Uterus (tissue), 4 donors: ENCODE measurements around the gene TMEM237. TPM values are rescaled to one million over a fixed set of nuclear protein-coding genes. Genes with fewer than 3 reads are reported as not detected.
A peak's percentile ranks its signal among the peaks of the same experiment; 100 is the strongest.

Experiments
- DNase-seq, 2 donors: peaks; one replicate each; pipeline ENCODE4 v3.0.0-alpha.2; 2019 to 2020
- H3K27ac ChIP-seq, 2 donors: fragments of 200-600 bp; sonication (generic); 1 replicate in 1 of 2; 2 replicates in 1 of 2; pipeline ENCODE4 v1.5.1; 2016 to 2018
- H3K27me3 ChIP-seq, 2 donors: fragments of 200-600 bp; sonication (generic); one replicate each; pipeline ENCODE4 v1.5.1; 2018 to 2019; ENCODE audit warnings: control low read depth in 1 of 2
- H3K36me3 ChIP-seq, 2 donors: fragments of 200-600 bp; sonication (generic); one replicate each; pipeline ENCODE4 v1.5.1; 2019; ENCODE audit warnings: control low read depth in 1 of 2
- H3K4me1 ChIP-seq, 2 donors: fragments of 200-600 bp; sonication (generic); one replicate each; pipeline ENCODE4 v1.5.1; 2018 to 2019; ENCODE audit warnings: control low read depth in 1 of 2
- H3K4me3 ChIP-seq, 2 donors: fragments of 200-600 bp; sonication (generic); 1 replicate in 1 of 2; 2 replicates in 1 of 2; pipeline ENCODE4 v1.5.1; 2018 to 2019; ENCODE audit warnings: mild to moderate bottlenecking in 1 of 2
- H3K9me3 ChIP-seq, 2 donors: fragments of 200-600 bp; sonication (generic); one replicate each; pipeline ENCODE4 v1.5.1; 2019; ENCODE audit warnings: control low read depth in 1 of 2
- POLR2A ChIP-seq, 2 donors: fragments of 450-650 bp; IDR thresholded peaks; one replicate each; pipeline ENCODE4 v1.6.1; 2016; ENCODE audit warnings: antibody characterized with exemption in 2 of 2, mild to moderate bottlenecking in 1 of 2, moderate library complexity in 1 of 2
- intact Hi-C: fragments of 100-400 bp; cut with DNase I; formaldehyde crosslinking; loops from one replicate; pipeline ENCODE4 v1.15.1; 2023; ENCODE audit warnings: low total_unique reads
- total RNA-seq, 4 donors: library from RNA; depleted of rRNA in 3 of 4; stranded (reverse); fragments of >200 nt in 3 of 4; gene quantifications; one replicate each; pipeline versions ENCODE4 v1.1.0 to v1.2.4, GENCODE V29; 2014 to 2023
- TF ChIP-seq, protein P1 (sequence below), 4 experiments: fragments of 200-600 bp in 2 of 4; fragments of 450-650 bp in 2 of 4; sonication (generic) in 2 of 4; IDR thresholded peaks; one replicate each; pipeline ENCODE4 v1.5.1; 2016 to 2019; ENCODE audit warnings: antibody characterized with exemption in 4 of 4, mild to moderate bottlenecking in 2 of 4, moderate library complexity in 1 of 4
- donor health status: DM: yes; HTN: yes; CAD: no.

Gene TMEM237, protein sequence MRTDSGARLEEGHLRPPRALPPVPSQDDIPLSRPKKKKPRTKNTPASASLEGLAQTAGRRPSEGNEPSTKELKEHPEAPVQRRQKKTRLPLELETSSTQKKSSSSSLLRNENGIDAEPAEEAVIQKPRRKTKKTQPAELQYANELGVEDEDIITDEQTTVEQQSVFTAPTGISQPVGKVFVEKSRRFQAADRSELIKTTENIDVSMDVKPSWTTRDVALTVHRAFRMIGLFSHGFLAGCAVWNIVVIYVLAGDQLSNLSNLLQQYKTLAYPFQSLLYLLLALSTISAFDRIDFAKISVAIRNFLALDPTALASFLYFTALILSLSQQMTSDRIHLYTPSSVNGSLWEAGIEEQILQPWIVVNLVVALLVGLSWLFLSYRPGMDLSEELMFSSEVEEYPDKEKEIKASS
- 10 to 100 TPM in 3 of 4 donors, 1 to 10 TPM in 1; 7.2 to 52.1 (median 26.0) TPM for total RNA-seq

GRCh38 chr2:201643216-201643890 lies at the start of gene TMEM237:
Gene TMEM237, minus strand, starts transcription at chr2:201643503. Its CDS starts 103 bp downstream, at chr2:201643400.
- Histone ChIP-seq H3K36me3 (no peaks in the 10 kb centered on the region), H3K4me3 (peak within 1 kb of the TSS; percentile 82 to 94), H3K9me3 (no peaks in the 10 kb centered on the region), H3K27me3 (no peaks in the 10 kb centered on the region), H3K4me1 (no peaks in the 10 kb centered on the region), H3K27ac (peak within 1 kb of the TSS; percentile 96 to 98)
- DNase-seq, result peak; percentile 46 to 66
- TF ChIP-seq, protein P1, sequence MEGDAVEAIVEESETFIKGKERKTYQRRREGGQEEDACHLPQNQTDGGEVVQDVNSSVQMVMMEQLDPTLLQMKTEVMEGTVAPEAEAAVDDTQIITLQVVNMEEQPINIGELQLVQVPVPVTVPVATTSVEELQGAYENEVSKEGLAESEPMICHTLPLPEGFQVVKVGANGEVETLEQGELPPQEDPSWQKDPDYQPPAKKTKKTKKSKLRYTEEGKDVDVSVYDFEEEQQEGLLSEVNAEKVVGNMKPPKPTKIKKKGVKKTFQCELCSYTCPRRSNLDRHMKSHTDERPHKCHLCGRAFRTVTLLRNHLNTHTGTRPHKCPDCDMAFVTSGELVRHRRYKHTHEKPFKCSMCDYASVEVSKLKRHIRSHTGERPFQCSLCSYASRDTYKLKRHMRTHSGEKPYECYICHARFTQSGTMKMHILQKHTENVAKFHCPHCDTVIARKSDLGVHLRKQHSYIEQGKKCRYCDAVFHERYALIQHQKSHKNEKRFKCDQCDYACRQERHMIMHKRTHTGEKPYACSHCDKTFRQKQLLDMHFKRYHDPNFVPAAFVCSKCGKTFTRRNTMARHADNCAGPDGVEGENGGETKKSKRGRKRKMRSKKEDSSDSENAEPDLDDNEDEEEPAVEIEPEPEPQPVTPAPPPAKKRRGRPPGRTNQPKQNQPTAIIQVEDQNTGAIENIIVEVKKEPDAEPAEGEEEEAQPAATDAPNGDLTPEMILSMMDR (IDR thresholded peaks at IDR 0.05), result no peak
- TF ChIP-seq POLR2A (IDR thresholded peaks at IDR 0.05), result no peak
- intact Hi-C loops, result no loop called here

GRCh38 chr2:201685156-201685555 lies 41.9 kb upstream of the TMEM237 start:
- Histone ChIP-seq H3K9me3 (no peaks in the 10 kb centered on the region), H3K27me3 (no peaks in the 10 kb centered on the region), H3K27ac (no peak overlapping the region), H3K36me3 (no peaks in the 10 kb centered on the region), H3K4me3 (no peak overlapping the region), H3K4me1 (no peaks in the 10 kb centered on the region)
- no peak for DNase-seq
- intact Hi-C loops, result no loop called here
- TF ChIP-seq, protein P1 (IDR thresholded peaks at IDR 0.05), result no peak
- no peak for TF ChIP-seq POLR2A (IDR thresholded peaks at IDR 0.05)

GRCh38 chr2:201680743-201681142 lies 37.4 kb upstream of the TMEM237 start:
- Histone ChIP-seq H3K27me3 (no peaks in the 10 kb centered on the region), H3K36me3 (no peaks in the 10 kb centered on the region), H3K27ac (no peak overlapping the region), H3K4me3 (no peak overlapping the region), H3K4me1 (no peaks in the 10 kb centered on the region), H3K9me3 (no peaks in the 10 kb centered on the region)
- TF ChIP-seq, protein P1 (IDR thresholded peaks at IDR 0.05), result peak in 1 of 4 experiments; percentile 9
- TF ChIP-seq POLR2A (IDR thresholded peaks at IDR 0.05), result no peak
- intact Hi-C loops, result no loop called here
- no peak for DNase-seq

GRCh38 chr2:201678401-201678800 lies 35.1 kb upstream of the TMEM237 start:
- H3K27me3 ChIP-seq, result no peaks in the 10 kb centered on the region
- H3K9me3 ChIP-seq, result no peaks in the 10 kb centered on the region
- intact Hi-C loops, result no loop called here
- no peaks in the 10 kb centered on the region for H3K4me1 ChIP-seq
- H3K4me3 ChIP-seq, result no peak overlapping the region
- DNase-seq, result no peak
- H3K27ac ChIP-seq, result no peak overlapping the region
- H3K36me3 ChIP-seq, result no peaks in the 10 kb centered on the region
- TF ChIP-seq, protein P1 (IDR thresholded peaks at IDR 0.05), result no peak
- no peak for TF ChIP-seq POLR2A (IDR thresholded peaks at IDR 0.05)

GRCh38 chr2:201675454-201675853 lies 32.2 kb upstream of the TMEM237 start:
- Histone ChIP-seq H3K4me1 (no peaks in the 10 kb centered on the region), H3K9me3 (no peaks in the 10 kb centered on the region), H3K36me3 (no peaks in the 10 kb centered on the region), H3K27me3 (no peaks in the 10 kb centered on the region), H3K4me3 (no peak overlapping the region), H3K27ac (no peak overlapping the region)
- no peak for DNase-seq
- TF ChIP-seq, protein P1 (IDR thresholded peaks at IDR 0.05), result no peak
- TF ChIP-seq POLR2A (IDR thresholded peaks at IDR 0.05), result no peak
- intact Hi-C loops, result no loop called here
